ENCODE results near the gene PREX1.

Gene PREX1

DNA sequence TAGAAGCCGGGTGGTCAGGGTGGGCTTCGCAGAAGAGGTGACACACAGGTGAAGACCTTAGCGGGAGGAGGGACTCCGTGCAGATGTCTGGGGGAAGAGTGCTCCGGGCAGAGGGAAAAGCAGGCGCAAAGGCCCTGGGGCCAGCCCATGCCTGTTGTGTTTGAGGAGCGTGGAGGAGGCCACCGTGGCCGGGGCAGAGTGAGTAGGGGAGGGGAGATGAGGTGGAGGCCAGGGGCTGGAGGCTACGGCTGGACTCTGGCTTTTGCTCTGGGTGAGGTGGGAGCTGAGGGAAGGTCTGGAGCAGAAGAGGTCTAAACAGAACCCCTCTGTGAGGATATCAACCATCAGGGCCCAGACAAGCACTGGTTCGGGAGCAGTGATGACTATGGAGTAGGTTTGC lies 244.0 kb downstream of the PREX1 start:
- no peak overlapping the region for H3K27ac Mint-ChIP-seq
- H3K36me3 Mint-ChIP-seq (ENCODE audit: low read depth): no peaks in the 10 kb centered on the region
- H3K4me1 Mint-ChIP-seq (ENCODE audit: low read depth): no peaks in the 10 kb centered on the region
- intact Hi-C loops (cut with micrococcal nuclease): no loop called here
- peaks cover 9% of the 10 kb centered on the region for H3K9me3 Mint-ChIP-seq
- H3K4me3 Mint-ChIP-seq: no peak overlapping the region
- H3K27me3 Mint-ChIP-seq: peaks cover 21% of the 10 kb centered on the region

DNA sequence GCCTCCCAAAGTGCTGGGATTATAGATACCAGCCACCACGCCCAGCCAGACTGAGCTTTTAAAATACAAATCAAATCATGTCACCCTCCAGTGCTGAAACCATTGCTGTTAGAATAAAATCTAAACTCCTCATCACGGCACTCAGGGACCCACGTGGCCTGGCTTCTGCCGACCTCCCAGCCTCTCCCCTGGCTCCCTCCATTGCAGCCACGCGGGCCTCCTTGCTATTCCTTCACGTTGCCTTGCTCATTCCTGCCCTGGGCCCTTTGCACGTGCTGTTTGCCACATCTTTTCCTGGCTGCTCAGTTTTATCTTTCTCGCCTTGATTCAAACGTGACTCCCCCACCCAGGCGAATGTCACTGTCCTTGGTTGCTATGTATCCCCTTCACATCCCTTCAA lies 244.6 kb downstream of the PREX1 start:
- intact Hi-C loops (cut with micrococcal nuclease): no loop called here
- no peaks in the 10 kb centered on the region for H3K36me3 Mint-ChIP-seq (ENCODE audit: low read depth)
- H3K27me3 Mint-ChIP-seq: peaks cover 19% of the 10 kb centered on the region
- no peaks in the 10 kb centered on the region for H3K4me1 Mint-ChIP-seq (ENCODE audit: low read depth)
- H3K4me3 Mint-ChIP-seq: no peak overlapping the region
- peaks cover 9% of the 10 kb centered on the region for H3K9me3 Mint-ChIP-seq
- no peak overlapping the region for H3K27ac Mint-ChIP-seq

DNA sequence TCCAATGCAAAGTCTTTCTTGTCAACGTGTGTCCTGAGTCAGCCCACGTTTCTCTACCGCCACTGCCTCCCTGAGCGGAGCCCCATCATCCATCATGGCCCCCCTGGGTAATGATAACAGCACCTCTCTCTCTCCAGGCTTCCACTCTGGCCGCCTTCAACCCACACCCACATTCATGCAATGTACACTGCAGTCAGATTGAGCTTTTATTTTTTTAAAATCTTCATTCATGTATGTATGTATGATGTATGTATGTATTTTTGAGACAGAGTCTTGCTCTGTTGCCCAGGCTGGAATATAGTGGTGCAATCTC lies 245.2 kb downstream of the PREX1 start:
- intact Hi-C loops (cut with micrococcal nuclease): no loop called here
- no peaks in the 10 kb centered on the region for H3K4me1 Mint-ChIP-seq (ENCODE audit: low read depth)
- H3K4me3 Mint-ChIP-seq: no peak overlapping the region
- H3K27ac Mint-ChIP-seq: no peak overlapping the region
- no peaks in the 10 kb centered on the region for H3K36me3 Mint-ChIP-seq (ENCODE audit: low read depth)
- peaks cover 9% of the 10 kb centered on the region for H3K9me3 Mint-ChIP-seq
- peaks cover 17% of the 10 kb centered on the region for H3K27me3 Mint-ChIP-seq

DNA sequence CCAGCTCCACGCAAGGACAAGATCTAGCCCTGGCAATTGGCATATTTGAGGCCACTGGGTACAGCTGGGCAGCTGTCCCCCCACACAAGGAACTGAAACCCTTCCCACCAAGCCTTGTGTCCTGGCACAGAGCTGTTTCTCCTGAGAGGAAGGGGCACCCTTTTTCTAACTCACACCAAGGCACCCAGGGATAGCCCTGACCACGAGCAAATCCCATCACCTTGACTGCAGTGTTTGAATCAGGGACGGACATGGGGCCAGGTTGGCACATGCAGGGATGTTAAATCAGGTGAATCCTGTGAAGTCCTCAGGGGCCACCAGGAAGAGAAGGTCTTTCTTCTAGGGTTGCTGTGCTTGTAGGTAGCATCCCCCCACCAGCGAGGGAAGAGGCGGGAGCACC lies 246.6 kb downstream of the PREX1 start:
- Mint-ChIP-seq H3K9me3 (peaks cover 9% of the 10 kb centered on the region), H3K4me1 (ENCODE audit: low read depth) (no peaks in the 10 kb centered on the region), H3K4me3 (no peak overlapping the region), H3K36me3 (ENCODE audit: low read depth) (no peaks in the 10 kb centered on the region), H3K27me3 (peaks cover 13% of the 10 kb centered on the region), H3K27ac (no peak overlapping the region)
- intact Hi-C loops (cut with micrococcal nuclease): no loop called here

DNA sequence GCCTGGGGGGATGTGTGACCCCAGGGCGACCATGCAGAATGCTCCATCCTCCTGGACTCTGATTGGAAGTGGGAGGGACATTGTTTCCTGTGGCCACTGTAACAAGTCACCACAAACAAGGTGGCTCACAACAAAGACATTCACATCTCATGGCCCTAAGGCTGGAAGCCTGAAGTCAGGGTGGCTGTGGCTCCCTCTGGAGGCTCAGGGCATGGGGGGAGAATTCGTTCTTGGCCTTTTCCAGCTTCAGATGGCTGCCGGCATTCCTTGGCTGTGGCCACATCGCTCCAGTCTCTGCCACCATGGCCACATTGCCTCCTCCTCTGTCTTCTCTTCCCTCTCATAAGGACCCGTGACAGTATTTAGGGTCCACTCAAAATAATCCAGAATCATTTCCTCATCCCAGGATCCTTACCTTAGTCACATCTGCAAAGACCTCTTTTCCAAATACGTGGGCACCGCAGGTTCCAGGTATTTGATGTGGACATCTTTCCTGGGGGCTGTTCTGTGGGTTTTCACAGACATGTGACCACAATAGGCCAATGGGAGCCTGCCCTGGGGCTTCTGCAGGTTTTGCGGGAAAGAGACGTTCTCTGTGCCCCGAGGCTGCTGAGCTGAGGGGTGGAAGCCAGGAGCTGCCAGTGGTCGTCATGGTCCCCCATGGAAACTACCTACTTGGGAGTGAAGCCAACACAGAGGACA lies 249.3 kb downstream of the PREX1 start:
- no peaks in the 10 kb centered on the region for H3K4me1 Mint-ChIP-seq (ENCODE audit: low read depth)
- intact Hi-C loops (cut with micrococcal nuclease): no loop called here
- no peaks in the 10 kb centered on the region for H3K9me3 Mint-ChIP-seq
- peaks cover 10% of the 10 kb centered on the region for H3K27me3 Mint-ChIP-seq
- no peak overlapping the region for H3K27ac Mint-ChIP-seq
- no peaks in the 10 kb centered on the region for H3K36me3 Mint-ChIP-seq (ENCODE audit: low read depth)
- no peak overlapping the region for H3K4me3 Mint-ChIP-seq

DNA sequence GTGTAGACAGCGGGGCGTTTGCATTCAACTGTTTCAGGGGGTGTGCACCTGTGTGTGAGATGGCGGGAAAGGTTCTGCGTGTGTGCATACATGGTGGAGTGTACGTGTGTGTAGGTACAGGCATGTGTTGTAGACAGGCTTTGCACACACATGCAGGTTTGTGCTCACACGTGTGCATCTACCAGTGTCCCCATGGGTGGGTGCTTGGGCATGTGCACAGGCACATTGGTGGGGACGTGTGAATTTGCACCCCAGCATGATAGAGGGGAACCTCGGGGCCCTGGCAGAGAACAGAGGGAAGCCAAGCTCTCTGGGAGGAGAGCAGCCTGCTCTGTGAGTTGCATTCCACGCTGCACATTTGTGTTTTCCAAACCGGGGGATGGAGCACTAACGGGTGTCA lies 250.2 kb downstream of the PREX1 start:
- Mint-ChIP-seq H3K4me3 (no peak overlapping the region), H3K9me3 (no peaks in the 10 kb centered on the region), H3K4me1 (ENCODE audit: low read depth) (no peaks in the 10 kb centered on the region), H3K27ac (no peak overlapping the region), H3K36me3 (ENCODE audit: low read depth) (no peaks in the 10 kb centered on the region), H3K27me3 (peaks cover 4% of the 10 kb centered on the region)
- intact Hi-C loops (cut with micrococcal nuclease): no loop called here

DNA sequence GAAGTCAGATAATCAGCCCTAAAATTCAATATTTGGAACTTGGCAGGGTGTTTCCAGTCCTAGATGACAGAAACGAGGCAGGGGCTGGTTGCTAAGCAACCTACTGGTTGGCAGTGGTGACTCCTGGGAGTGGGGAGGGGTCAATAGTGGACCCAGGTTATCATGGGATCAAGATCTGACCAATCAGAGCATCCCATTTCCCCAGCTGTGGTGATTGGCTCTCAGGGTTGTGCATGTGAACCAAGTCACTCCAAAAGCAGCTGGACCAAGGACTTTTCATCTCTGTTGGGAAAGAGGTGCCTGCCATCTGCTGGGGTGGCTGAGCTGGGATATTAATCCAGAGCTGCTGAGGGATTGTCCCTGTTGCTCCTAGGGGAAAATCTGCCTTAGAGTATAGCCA lies 253.4 kb downstream of the PREX1 start:
- Mint-ChIP-seq H3K27ac (no peak overlapping the region), H3K27me3 (peaks cover 8% of the 10 kb centered on the region), H3K36me3 (ENCODE audit: low read depth) (no peaks in the 10 kb centered on the region), H3K4me1 (ENCODE audit: low read depth) (no peaks in the 10 kb centered on the region), H3K9me3 (no peaks in the 10 kb centered on the region), H3K4me3 (no peak overlapping the region)
- intact Hi-C loops (cut with micrococcal nuclease): no loop called here
